Osteocyte (in vitro differentiated cells): Measurements from ENCODE around the gene PIP5K1A. TPM values are rescaled to one million over a fixed set of nuclear protein-coding genes. Genes with fewer than 3 reads are reported as not detected.

Experiments used
- DNase-seq: peaks from one replicate; pipeline ENCODE4 v3.0.0; 2021; ENCODE audit warnings: mixed read lengths; ENCODE audit not compliant: unreplicated experiment; ENCODE audit errors: extremely low spot score
- H3K27ac Mint-ChIP-seq: one replicate; pipeline ENCODE4 v1.8.0; 2021; ENCODE audit warnings: mild to moderate bottlenecking, mixed read lengths; ENCODE audit not compliant: unreplicated experiment
- H3K27me3 Mint-ChIP-seq: one replicate; pipeline ENCODE4 v1.8.0; 2021; ENCODE audit warnings: mixed read lengths; ENCODE audit not compliant: unreplicated experiment
- H3K36me3 Mint-ChIP-seq: one replicate; pipeline ENCODE4 v1.8.0; 2021; ENCODE audit warnings: mixed read lengths; ENCODE audit not compliant: unreplicated experiment
- H3K4me1 Mint-ChIP-seq: one replicate; pipeline ENCODE4 v1.8.0; 2021; ENCODE audit warnings: mixed read lengths; ENCODE audit not compliant: unreplicated experiment
- H3K4me3 Mint-ChIP-seq: one replicate; pipeline ENCODE4 v1.8.0; 2021; ENCODE audit warnings: mild to moderate bottlenecking, moderate library complexity, mixed read lengths; ENCODE audit not compliant: unreplicated experiment
- H3K9me3 Mint-ChIP-seq: one replicate; pipeline ENCODE4 v1.8.0; 2021; ENCODE audit warnings: mixed read lengths; ENCODE audit not compliant: unreplicated experiment
- CTCF ChIP-seq: fragments of 200-600 bp; sonication (generic); IDR thresholded peaks from 2 replicates; pipeline ENCODE4 v1.5.0; 2021; ENCODE audit warnings: antibody characterized with exemption, mild to moderate bottlenecking, moderate library complexity
- total RNA-seq: library from RNA; stranded (reverse); gene quantifications from 2 replicates; pipeline ENCODE4 v1.2.1, GENCODE V29; 2021

The PIP5K1A gene
- total RNA-seq, 1 donor from 2014 or later: 89.5 TPM

- no peak for TF ChIP-seq CTCF
- H3K27me3 Mint-ChIP-seq: no peaks in the 10 kb centered on the region
- no peak overlapping the region for H3K27ac Mint-ChIP-seq
- DNase-seq: no peak
- peaks cover 3% of the 10 kb centered on the region for H3K4me1 Mint-ChIP-seq
- no peaks in the 10 kb centered on the region for H3K9me3 Mint-ChIP-seq
- peaks cover 33% of the 10 kb centered on the region for H3K36me3 Mint-ChIP-seq
- no peak overlapping the region for H3K4me3 Mint-ChIP-seq
Measured at GRCh38 chr1:151289080-151289935, 91.0 kb downstream of the PIP5K1A start.

DNA sequence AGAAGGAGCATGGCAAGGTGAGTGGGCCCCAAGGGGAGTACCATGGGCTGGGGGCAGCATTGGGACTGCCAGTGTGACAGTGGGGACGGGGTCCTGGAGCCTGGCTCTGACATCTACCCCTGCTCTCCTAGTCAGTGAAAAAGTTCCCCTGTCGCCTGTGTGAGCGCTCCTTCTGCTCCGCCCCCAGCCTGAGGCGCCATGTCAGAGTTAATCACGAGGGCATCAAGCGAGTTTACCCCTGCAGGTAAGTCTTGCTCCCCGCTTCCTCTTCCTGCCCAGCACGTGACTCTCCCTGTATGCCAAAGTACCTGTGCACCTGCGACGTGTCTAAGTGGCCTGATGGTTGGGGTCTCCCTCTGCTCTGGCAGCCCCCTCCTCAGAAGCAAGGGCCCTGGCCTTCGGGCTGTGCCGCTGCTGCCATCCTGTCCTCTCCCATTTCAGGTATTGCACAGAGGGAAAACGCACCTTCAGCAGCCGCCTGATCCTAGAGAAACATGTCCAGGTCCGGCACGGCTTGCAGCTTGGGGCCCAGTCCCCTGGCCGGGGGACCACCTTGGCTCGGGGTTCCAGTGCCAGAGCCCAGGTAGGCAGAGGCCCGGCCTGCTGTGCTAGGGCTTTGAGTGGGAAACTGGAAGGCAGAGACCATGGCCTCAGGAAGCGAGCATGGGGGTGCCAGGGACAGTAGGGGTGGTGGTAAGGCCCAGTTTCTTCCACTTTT, 91.8 kb downstream of the PIP5K1A start:
- Mint-ChIP-seq H3K4me3 (no peak overlapping the region), H3K36me3 (peaks cover 37% of the 10 kb centered on the region), H3K27ac (no peak overlapping the region), H3K4me1 (no peaks in the 10 kb centered on the region), H3K27me3 (no peaks in the 10 kb centered on the region), H3K9me3 (no peaks in the 10 kb centered on the region)
- DNase-seq: no peak
- TF ChIP-seq CTCF: no peak

GRCh38 chr1:151290709-151291303, 92.5 kb downstream of the PIP5K1A start:
- no peaks in the 10 kb centered on the region for H3K27me3 Mint-ChIP-seq
- no peak overlapping the region for H3K4me3 Mint-ChIP-seq
- peaks cover 37% of the 10 kb centered on the region for H3K36me3 Mint-ChIP-seq
- H3K27ac Mint-ChIP-seq: no peak overlapping the region
- H3K4me1 Mint-ChIP-seq: no peaks in the 10 kb centered on the region
- no peak for DNase-seq
- no peak for TF ChIP-seq CTCF
- H3K9me3 Mint-ChIP-seq: no peaks in the 10 kb centered on the region

DNA sequence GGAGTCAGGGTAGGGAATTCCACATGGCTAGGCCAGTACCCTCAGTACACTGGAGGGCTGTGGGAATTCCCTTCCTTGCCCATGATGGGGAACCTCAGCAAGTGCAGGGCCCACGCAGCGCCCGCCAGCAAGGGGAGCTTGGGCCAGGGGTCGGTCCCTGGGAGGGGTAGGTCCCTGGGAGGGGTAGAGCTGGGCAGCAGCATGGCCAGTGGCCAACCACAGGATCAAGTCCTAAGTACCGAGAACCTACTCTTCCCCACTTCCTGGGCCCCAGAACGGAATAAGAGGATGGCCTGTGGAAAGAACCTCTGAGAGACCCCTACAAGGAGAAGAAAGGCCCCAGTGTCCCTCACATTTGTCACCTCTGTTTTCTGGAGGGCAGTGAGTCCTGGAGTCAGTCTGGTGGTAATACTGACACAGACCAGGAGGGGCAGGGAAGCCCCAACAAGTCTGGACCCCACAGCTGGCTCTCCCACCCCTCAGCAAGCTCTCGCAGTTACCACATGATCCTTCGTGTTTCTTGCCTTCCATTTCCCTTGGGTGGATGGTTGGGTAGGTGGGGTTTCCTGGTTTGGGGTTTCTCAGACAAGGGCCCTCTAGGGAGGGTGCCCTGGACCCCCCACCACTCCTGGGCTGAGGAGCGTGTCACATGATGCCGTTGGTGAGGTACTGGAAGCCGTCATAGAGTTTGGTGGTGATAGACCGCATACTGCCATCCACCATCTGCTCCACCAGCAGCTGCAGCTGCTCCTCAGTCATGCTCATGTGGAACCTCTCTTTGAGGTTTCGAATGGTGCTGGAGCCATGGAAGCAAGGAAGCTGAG, 94.1 kb downstream of the PIP5K1A start:
- Mint-ChIP-seq H3K4me1 (no peaks in the 10 kb centered on the region), H3K36me3 (peaks cover 31% of the 10 kb centered on the region)

More for the DNA sequence above, 94.1 kb downstream of the PIP5K1A start:
- no peak for TF ChIP-seq CTCF
- DNase-seq: no peak
- H3K27me3 Mint-ChIP-seq: no peaks in the 10 kb centered on the region
- H3K4me3 Mint-ChIP-seq: no peak overlapping the region
- H3K27ac Mint-ChIP-seq: peak overlapping the region; percentile 14
- H3K9me3 Mint-ChIP-seq: no peaks in the 10 kb centered on the region
